K562 (cell line): ENCODE measurements around the gene MATN1. TPM values are rescaled to one million over a fixed set of nuclear protein-coding genes. Genes with fewer than 3 reads are reported as not detected.
A peak's percentile ranks its signal among the peaks of the same experiment; 100 is the strongest.

Source experiments
- BDP1 ChIP-seq: IDR thresholded peaks from 3 replicates; pipeline ENCODE4 v1.6.1; 2011; ENCODE audit not compliant: insufficient read length, insufficient read depth
- CBFA2T3 ChIP-seq: fragments of 450-650 bp; IDR thresholded peaks from 2 replicates; pipeline ENCODE4 v1.6.1; 2017
- CBX3 ChIP-seq, 2 experiments: IDR thresholded peaks; 1 replicate in 1 of 2; 2 replicates in 1 of 2; pipeline ENCODE4 v1.6.1; 2012; ENCODE audit warnings: inconsistent platforms in 2 of 2, low read length in 2 of 2, borderline replicate concordance in 1 of 2, control low read depth in 1 of 2
- COPS2 ChIP-seq: fragments of 450-650 bp; conservative IDR thresholded peaks from 2 replicates; pipeline ENCODE4 v1.6.1; 2016; ENCODE audit warnings: mild to moderate bottlenecking, moderate library complexity
- E2F5 ChIP-seq: sonication (generic); formaldehyde crosslinking; IDR thresholded peaks from 2 replicates; pipeline ENCODE4 v1.8.0; 2022; ENCODE audit warnings: mild to moderate bottlenecking, missing genetic modification reagents
- ELF1 ChIP-seq: fragments of 200-800 bp; sonication (Bioruptor generic); IDR thresholded peaks from 2 replicates; pipeline ENCODE4 v1.6.1; 2016; ENCODE audit warnings: missing genetic modification characterization, missing compliant biosample characterization
- ESRRA ChIP-seq: fragments of 450-650 bp; IDR thresholded peaks from 2 replicates; pipeline ENCODE4 v1.6.1; 2014; ENCODE audit warnings: low read depth, mild to moderate bottlenecking, moderate library complexity, borderline replicate concordance
- FOXJ3 ChIP-seq: sonication (generic); formaldehyde crosslinking; IDR thresholded peaks from 2 replicates; pipeline ENCODE4 v1.4.0; 2020; ENCODE audit warnings: mild to moderate bottlenecking, missing genetic modification reagents
- KLF6 ChIP-seq: fragments of 250-450 bp; sonication (Bioruptor Pico); IDR thresholded peaks from 2 replicates; pipeline ENCODE4 v1.4.0; 2020; ENCODE audit warnings: mild to moderate bottlenecking, moderate library complexity, borderline replicate concordance
- MEF2A ChIP-seq: IDR thresholded peaks from 2 replicates; pipeline ENCODE4 v1.6.1; 2011; ENCODE audit warnings: low read depth, mild to moderate bottlenecking, low read length, moderate library complexity; ENCODE audit not compliant: control insufficient read depth
- MEIS2 ChIP-seq: fragments of 450-650 bp; IDR thresholded peaks from 2 replicates; pipeline ENCODE4 v1.6.1; 2014; ENCODE audit warnings: mild to moderate bottlenecking; ENCODE audit not compliant: partially characterized antibody
- MTA3 ChIP-seq: fragments of 450-650 bp; formaldehyde crosslinking; IDR thresholded peaks from 2 replicates; pipeline ENCODE4 v1.6.1; 2017; ENCODE audit warnings: mild to moderate bottlenecking, borderline replicate concordance
- RBFOX2 ChIP-seq: fragments of 200-400 bp; formaldehyde crosslinking; IDR thresholded peaks from 2 replicates; pipeline ENCODE4 v1.6.1; 2017; ENCODE audit warnings: low read depth, mild to moderate bottlenecking, low read length, moderate library complexity
- RBM22 ChIP-seq: fragments of 200-400 bp; formaldehyde crosslinking; IDR thresholded peaks from 2 replicates; pipeline ENCODE4 v1.6.1; 2018; ENCODE audit warnings: low read length, low read depth; ENCODE audit not compliant: poor library complexity, severe bottlenecking
- RHOXF2B ChIP-seq: fragments of 250-450 bp; sonication (Bioruptor Pico); conservative IDR thresholded peaks from 2 replicates; pipeline ENCODE4 v1.5.1; 2021
- RUNX1 ChIP-seq: sonication (generic); IDR thresholded peaks from 2 replicates; pipeline ENCODE4 v1.6.1; 2016; ENCODE audit warnings: antibody characterized with exemption, low read depth
- SMARCB1 ChIP-seq: IDR thresholded peaks from 2 replicates; pipeline ENCODE4 v1.6.1; 2011; ENCODE audit warnings: improper control_type of control experiment, low read depth; ENCODE audit not compliant: insufficient read length
- SOX6 ChIP-seq: fragments of 450-650 bp; IDR thresholded peaks from 2 replicates; pipeline ENCODE4 v1.6.1; 2014; ENCODE audit warnings: mild to moderate bottlenecking
- SREBF2 ChIP-seq: sonication (generic); formaldehyde crosslinking; IDR thresholded peaks from 2 replicates; pipeline ENCODE4 v1.4.0; 2020; ENCODE audit warnings: mild to moderate bottlenecking, missing genetic modification reagents
- TCFL5 ChIP-seq: fragments of 250-450 bp; sonication (Bioruptor Pico); conservative IDR thresholded peaks from 2 replicates; pipeline ENCODE4 v1.6.1; 2021; ENCODE audit warnings: mild to moderate bottlenecking, moderate library complexity, matching md5 sums
- ZNF586 ChIP-seq: fragments of 450-650 bp; formaldehyde crosslinking; conservative IDR thresholded peaks from 2 replicates; pipeline ENCODE4 v1.4.0; 2020; ENCODE audit warnings: mild to moderate bottlenecking, moderate library complexity
- polyA plus RNA-seq, 8 experiments: library from polyadenylated mRNA; depleted of rRNA in 4 of 8; stranded (reverse) in 5 of 8; unstranded in 3 of 8; fragments of >200 nt; fragmentation: Nextera tagmentation in 2 of 8; fragmentation: Illumina TruSeq in 1 of 8; extraction: Ambion mirVana in 2 of 8; extraction: Trizol in 1 of 8; gene quantifications; 2 replicates each; pipeline versions ENCODE4 v1.2.1 to v1.2.3, GENCODE V29; 2011 to 2014; ENCODE audit warnings: inconsistent platforms in 1 of 8, missing spikeins in 1 of 8
- total RNA-seq, 7 experiments: library from RNA; depleted of rRNA in 6 of 7; stranded (reverse); fragments of >200 nt in 6 of 7; fragmentation: Illumina TruSeq in 2 of 7; extraction: Trizol in 2 of 7; gene quantifications; 2 replicates each; pipeline versions ENCODE4 v1.2.1 to v1.2.3, GENCODE V29; 2011 to 2021; ENCODE audit warnings: low replicate concordance in 1 of 7
- TF ChIP-seq, protein P1 (sequence below): fragments of 450-650 bp; IDR thresholded peaks from 2 replicates; pipeline ENCODE4 v1.6.1; 2017; ENCODE audit warnings: antibody characterized with exemption, mild to moderate bottlenecking
- TF ChIP-seq, protein P2 (sequence below): fragments of 250-450 bp; sonication (Bioruptor Pico); IDR thresholded peaks from 2 replicates; pipeline ENCODE4 v1.8.0; 2022; ENCODE audit warnings: moderate library complexity, mild to moderate bottlenecking, inconsistent platforms

The MATN1 gene
- total and polyA plus RNA-seq, 9 of the 15 experiments (the other 6 are each of a cell fraction or from before 2014, with no cell fraction given), result 0.10 to 2.3 (median 1.2) TPM

DNA sequence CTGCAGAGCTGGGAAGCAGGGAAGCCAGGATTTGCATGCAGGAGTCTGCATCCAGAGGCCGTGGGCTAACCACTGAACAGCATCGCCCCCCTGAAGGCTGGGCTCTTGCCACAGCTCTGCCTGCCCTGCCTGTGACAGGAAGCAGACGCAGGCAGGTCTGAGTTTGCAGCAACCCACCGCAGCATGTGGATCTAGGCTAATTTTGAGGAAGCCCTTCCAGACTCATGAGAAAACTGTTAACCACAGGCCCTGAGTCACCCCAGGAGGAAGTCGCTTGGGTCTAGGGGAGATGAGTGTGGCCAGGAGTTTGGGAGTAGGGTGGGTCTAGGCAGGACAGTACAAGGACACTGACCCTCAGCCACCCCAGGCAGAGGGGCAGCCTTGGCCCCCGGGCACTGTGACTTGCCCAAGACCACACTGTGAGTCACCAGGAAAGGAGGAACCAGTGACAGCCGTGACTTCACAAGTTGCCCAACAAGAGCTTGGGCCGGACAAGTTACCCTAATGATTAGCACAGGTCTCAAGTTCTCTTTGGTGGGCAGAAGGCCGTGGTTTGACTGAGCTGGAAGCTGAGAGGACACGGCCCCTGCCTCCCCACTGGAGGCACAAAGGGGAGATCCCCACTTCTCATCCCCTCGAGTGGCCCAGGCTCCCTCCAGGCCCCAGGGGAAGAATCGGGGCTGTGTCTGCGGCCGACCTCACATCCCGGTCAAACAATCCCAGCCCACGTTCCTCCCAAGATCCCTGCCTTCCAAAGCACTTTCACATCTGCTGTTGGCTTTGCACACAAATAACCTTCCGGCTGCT lies 33.4 kb upstream of the MATN1 start (continued):
- TF ChIP-seq KLF6 (peak; percentile 72), SMARCB1 (no peak), SOX6 (no peak; the same call in 1 of the 2 replicates), CBX3 (IDR thresholded peaks at IDR 0.05; ENCODE audit: borderline replicate concordance in 1 of 2, low read length in 2 of 2) (no peak), RUNX1 (peak; percentile 69; the same call in 1 of the 2 replicates), MTA3 (peak; percentile 91; the same call in 1 of the 2 replicates), RBM22 (no peak), RHOXF2B (CRISPR knock-in tag) (no peak), SREBF2 (no peak), TCFL5 (no peak), BDP1 (no peak), MEF2A (no peak), CBFA2T3 (0 out of 2 replicates have a peak, but pooled peaks have one; percentile 16), COPS2 (no peak), ZNF586 (CRISPR knock-in tag) (peak; percentile 54; the same call in 1 of the 2 replicates), ESRRA (peak; percentile 92; the same call in 1 of the 2 replicates), RBFOX2 (peak; percentile 58), FOXJ3 (no peak), MEIS2 (no peak), E2F5 (no peak), ELF1 (tag) (no peak; the same call in 1 of the 2 replicates)
- TF ChIP-seq, protein P1, sequence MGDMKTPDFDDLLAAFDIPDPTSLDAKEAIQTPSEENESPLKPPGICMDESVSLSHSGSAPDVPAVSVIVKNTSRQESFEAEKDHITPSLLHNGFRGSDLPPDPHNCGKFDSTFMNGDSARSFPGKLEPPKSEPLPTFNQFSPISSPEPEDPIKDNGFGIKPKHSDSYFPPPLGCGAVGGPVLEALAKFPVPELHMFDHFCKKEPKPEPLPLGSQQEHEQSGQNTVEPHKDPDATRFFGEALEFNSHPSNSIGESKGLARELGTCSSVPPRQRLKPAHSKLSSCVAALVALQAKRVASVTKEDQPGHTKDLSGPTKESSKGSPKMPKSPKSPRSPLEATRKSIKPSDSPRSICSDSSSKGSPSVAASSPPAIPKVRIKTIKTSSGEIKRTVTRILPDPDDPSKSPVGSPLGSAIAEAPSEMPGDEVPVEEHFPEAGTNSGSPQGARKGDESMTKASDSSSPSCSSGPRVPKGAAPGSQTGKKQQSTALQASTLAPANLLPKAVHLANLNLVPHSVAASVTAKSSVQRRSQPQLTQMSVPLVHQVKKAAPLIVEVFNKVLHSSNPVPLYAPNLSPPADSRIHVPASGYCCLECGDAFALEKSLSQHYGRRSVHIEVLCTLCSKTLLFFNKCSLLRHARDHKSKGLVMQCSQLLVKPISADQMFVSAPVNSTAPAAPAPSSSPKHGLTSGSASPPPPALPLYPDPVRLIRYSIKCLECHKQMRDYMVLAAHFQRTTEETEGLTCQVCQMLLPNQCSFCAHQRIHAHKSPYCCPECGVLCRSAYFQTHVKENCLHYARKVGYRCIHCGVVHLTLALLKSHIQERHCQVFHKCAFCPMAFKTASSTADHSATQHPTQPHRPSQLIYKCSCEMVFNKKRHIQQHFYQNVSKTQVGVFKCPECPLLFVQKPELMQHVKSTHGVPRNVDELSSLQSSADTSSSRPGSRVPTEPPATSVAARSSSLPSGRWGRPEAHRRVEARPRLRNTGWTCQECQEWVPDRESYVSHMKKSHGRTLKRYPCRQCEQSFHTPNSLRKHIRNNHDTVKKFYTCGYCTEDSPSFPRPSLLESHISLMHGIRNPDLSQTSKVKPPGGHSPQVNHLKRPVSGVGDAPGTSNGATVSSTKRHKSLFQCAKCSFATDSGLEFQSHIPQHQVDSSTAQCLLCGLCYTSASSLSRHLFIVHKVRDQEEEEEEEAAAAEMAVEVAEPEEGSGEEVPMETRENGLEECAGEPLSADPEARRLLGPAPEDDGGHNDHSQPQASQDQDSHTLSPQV, result peak; percentile 96
- TF ChIP-seq, protein P2, sequence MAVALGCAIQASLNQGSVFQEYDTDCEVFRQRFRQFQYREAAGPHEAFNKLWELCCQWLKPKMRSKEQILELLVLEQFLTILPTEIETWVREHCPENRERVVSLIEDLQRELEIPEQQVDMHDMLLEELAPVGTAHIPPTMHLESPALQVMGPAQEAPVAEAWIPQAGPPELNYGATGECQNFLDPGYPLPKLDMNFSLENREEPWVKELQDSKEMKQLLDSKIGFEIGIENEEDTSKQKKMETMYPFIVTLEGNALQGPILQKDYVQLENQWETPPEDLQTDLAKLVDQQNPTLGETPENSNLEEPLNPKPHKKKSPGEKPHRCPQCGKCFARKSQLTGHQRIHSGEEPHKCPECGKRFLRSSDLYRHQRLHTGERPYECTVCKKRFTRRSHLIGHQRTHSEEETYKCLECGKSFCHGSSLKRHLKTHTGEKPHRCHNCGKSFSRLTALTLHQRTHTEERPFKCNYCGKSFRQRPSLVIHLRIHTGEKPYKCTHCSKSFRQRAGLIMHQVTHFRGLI, result no peak; the same call in 1 of the 2 replicates
